ENCODE results near the gene CIC.

DNA sequence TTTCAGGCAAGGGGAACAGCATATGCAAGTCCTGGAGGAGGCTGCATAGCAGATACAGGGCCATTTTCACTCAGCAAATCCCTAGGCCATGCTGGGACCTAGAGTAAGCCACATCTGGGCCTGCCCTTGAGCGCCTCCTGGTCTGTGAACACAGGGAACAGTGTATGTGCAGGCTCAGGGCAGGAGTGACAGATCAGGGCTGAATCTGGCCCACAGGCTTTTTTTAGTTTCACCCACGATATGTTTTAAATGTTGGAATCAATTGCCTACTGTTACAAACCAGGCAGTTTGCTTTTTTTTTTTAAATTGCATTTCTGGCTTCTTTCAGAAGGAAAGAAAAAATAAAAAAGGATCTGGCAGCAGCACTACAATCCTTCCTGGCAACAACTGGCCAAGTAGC lies 42.6 kb downstream of the CIC start:
- TF ChIP-seq, protein P1, sequence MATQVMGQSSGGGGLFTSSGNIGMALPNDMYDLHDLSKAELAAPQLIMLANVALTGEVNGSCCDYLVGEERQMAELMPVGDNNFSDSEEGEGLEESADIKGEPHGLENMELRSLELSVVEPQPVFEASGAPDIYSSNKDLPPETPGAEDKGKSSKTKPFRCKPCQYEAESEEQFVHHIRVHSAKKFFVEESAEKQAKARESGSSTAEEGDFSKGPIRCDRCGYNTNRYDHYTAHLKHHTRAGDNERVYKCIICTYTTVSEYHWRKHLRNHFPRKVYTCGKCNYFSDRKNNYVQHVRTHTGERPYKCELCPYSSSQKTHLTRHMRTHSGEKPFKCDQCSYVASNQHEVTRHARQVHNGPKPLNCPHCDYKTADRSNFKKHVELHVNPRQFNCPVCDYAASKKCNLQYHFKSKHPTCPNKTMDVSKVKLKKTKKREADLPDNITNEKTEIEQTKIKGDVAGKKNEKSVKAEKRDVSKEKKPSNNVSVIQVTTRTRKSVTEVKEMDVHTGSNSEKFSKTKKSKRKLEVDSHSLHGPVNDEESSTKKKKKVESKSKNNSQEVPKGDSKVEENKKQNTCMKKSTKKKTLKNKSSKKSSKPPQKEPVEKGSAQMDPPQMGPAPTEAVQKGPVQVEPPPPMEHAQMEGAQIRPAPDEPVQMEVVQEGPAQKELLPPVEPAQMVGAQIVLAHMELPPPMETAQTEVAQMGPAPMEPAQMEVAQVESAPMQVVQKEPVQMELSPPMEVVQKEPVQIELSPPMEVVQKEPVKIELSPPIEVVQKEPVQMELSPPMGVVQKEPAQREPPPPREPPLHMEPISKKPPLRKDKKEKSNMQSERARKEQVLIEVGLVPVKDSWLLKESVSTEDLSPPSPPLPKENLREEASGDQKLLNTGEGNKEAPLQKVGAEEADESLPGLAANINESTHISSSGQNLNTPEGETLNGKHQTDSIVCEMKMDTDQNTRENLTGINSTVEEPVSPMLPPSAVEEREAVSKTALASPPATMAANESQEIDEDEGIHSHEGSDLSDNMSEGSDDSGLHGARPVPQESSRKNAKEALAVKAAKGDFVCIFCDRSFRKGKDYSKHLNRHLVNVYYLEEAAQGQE (IDR thresholded peaks at IDR 0.05; ENCODE audit: insufficient read depth in 1 of 2, low read depth in 2 of 2, low read length in 2 of 2): no peak
- TF ChIP-seq SIN3A (IDR thresholded peaks at IDR 0.05; ENCODE audit: borderline replicate concordance, insufficient read depth, low read length) (no peak), TAF1 (IDR thresholded peaks at IDR 0.05; ENCODE audit: borderline replicate concordance, insufficient read depth, low read length) (no peak), POLR2AphosphoS5 (IDR thresholded peaks at IDR 0.05; ENCODE audit: low read depth, low read length) (no peak), FOXP2 (optimal IDR thresholded peaks at IDR 0.05; ENCODE audit: borderline replicate concordance, extremely low read depth, extremely low read length, insufficient read depth) (no peak)
